GM19025 (cell line): Measurements from ENCODE around the gene S100A1.
"Not testable (repeated sequence)": the region's sequence is repeated elsewhere in the genome, so short reads cannot be mapped to it uniquely, and the experiment has no call there.

Experiments used
- ATAC-seq: cut with Tn5 transposase; IDR thresholded peaks from one replicate; pipeline ENCODE4 v1.9.1; 2021; ENCODE audit warnings: mild to moderate bottlenecking, low read depth, moderate library complexity; ENCODE audit not compliant: unreplicated experiment

S100A1 gene

DNA sequence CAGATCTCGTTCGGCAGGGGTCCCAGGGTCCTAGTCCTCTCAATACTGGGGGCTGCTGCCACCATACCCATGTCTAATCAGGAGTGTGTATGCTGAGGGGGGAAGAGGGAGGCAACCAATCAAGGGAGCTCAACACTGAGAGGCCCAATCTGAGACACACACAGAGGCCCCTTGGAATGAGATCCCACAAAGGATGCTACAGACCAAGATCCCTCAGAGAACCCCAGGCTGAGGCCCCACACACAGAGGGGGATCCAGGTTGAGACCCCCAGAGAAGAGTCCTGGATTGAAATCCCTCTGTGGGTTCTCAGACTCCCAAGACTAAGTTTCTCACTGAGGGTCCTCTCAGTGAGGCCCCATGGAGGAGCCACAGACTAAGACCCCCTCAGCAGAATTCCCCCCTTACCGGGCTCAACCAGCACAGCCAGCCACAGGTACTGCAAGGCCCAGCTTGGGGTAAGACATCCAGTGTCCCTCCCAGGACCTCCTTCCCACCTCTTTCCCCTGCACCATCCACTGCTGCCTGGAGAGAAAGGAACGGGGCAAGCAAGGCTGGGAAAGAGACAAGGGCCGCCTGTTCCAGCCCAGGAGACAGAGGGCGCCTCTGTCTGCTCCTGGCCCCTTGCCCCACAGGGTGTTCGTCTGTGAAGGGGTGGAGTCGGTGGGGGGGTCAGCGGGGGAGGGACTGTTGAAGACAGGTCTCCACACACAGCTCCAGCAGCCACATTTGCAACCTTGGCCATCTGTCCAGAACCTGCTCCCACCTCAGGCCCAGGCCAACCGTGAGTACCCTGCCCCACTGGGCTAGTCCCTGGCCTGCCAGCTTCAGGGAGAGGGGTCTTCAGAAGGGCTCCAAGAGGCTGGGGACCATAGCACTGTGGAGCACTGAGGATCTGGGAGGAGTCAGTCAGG, at the start of gene S100A1:
Gene S100A1, plus strand, starts transcription at position 720 of the 912 bp plus-strand sequence. CDS start 2,088 bp downstream, outside the sequence.
- ATAC-seq = no peak

DNA sequence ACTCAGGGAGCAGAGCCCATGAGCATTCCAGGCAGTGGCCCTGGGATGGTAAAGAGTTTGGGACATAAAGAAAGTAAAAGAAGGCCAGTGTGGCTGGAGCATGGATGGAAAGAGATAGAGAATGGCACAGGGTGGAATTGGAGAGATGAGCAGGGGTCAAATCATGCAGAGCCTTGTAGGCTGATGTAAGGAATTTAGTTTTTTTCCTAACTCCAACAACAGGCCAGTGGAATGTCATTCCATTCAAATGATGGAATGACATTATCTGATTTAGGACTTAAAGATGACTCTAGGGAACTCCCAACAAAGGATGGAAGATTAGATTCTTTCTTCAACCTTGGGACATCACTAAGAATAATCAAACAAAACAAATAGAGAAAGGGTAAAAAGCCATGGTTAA, 49.7 kb upstream of the S100A1 start:
- no peak for ATAC-seq

- no peak for ATAC-seq
Observed at GRCh38 chr1:153578936-153579335, 49.3 kb upstream of the S100A1 start.

DNA sequence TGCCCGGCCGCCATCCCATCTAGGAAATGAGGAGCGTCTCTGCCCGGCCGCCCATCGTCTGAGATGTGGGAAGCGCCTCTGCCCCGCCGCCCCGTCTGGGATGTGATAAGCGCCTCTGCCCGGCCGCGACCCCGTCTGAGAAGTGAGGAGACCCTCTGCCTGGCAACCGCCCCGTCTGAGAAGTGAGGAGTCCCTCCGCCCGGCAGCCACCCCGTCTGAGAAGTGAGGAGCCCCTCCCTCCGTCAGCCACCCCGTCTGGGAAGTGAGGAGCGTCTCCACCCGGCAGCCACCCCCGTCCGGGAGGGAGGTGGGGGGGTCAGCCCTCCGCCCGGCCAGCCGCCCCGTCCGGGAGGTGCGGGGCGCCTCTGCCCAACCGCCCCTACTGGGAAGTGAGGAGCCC, 45.4 kb upstream of the S100A1 start:
- not testable (repeated sequence) for ATAC-seq

- ATAC-seq = not testable (repeated sequence)
Observed at GRCh38 chr1:153583514-153583913, 44.7 kb upstream of the S100A1 start.

GRCh38 chr1:153583976-153584375, 44.3 kb upstream of the S100A1 start:
- ATAC-seq = no peak

DNA sequence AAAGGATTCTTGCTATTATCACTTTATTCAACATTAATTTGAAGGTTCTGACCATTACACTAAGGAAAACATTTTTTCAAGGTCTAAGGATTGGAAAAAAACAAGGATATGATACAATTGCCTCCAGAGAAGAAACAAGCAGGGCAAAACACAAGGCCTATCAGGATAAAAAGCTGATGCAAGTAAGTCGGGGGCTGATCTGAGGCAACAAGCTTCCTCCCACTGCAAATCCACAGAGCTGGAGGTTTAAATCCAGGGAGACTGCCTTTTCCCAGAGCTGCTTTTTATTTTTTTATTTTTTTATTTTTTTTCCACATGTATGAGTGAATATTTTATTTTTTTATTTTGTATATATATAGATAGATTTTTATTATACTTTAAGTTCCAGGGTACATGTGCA, 43.2 kb upstream of the S100A1 start:
- ATAC-seq = no peak

DNA sequence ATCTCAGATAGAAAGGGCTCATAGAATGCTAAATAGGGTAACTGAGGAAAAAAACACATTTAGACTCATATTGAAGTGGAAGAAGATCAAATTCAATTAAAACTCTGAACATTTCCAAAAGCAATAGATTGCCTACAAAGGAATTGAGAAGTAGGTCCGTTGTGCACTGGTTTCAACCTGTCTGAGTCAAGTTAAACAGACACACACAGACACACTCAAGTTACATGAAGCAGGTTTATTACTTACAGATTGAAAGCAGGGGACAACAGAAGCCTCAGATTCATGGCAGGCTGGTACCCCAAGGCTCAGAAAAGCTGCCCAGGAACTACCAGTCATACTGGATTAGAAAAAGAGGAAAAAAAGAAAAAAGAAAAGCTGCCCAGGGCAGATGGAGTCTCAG, 41.9 kb upstream of the S100A1 start:
- no peak for ATAC-seq

- ATAC-seq = no peak
Observed at GRCh38 chr1:153587314-153587713, 40.9 kb upstream of the S100A1 start.

- not testable (repeated sequence) for ATAC-seq
Observed at GRCh38 chr1:153588033-153588432, 40.2 kb upstream of the S100A1 start.

GRCh38 chr1:153588482-153588881, 39.8 kb upstream of the S100A1 start:
- no peak for ATAC-seq

- no peak for ATAC-seq
Observed at GRCh38 chr1:153592748-153593147, 35.5 kb upstream of the S100A1 start.

- ATAC-seq = no peak
Observed at GRCh38 chr1:153597206-153597605, 31.0 kb upstream of the S100A1 start.

DNA sequence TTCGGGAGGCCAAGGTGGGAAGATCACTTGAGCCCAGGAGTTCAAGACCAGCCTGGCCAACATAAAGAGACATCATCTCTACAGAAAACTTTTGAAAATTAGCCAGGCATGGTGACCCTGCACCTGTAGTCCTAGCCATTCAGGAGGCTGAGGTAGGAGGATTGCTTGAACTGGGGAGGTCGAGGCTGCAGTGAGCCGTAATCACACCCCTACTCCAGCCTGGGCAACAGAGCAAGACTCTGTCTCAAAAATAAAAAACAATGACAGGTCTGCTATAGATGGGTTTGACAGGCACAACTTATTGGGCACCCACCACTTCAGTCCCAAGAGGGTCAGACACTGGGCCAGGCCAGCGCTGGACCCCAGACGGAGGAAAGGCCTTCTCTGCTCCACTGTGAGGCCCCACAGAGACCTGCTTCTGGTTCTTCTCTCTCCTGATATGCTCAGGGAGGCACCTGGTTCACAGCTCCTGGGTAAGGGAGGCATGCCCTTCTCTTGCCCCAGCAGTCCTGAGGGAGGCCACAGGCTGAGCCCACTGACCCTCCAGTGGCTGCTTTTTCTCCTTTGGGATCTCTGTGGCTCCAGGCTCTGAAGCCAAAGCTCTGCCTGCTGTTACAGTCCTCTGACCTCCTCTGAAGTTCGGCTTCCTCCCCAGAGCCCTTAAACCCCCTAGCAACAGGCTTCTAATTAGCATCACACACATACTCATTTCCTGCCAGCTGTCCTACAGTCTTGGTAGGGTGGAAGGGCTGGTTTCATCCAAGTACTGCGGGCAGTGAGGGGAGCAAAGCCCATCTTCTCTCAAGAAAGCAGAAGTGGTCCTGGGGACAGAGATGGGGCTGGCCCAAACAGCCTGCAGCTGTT, 29.7 kb upstream of the S100A1 start:
- ATAC-seq = peak; percentile 99

DNA sequence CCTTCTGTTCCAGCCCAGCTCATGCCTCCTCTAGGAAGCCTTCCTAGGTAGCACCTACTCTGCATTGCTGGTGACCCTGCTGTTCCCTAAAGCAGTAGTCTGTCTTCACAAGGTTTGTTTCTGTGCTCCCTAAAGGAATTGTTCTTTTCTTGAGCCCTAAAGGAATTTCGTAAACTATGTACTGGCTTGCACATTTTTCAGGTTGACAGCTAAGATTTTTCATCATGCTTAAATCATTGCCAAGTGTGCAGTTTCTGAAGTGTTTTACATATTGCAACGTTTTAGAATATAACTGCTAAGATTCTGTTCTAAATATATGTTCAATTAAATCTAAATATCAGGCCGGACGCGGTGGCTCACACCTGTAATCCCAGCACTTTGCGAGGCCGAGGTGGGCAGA, 28.4 kb upstream of the S100A1 start:
- no peak for ATAC-seq

- no peak for ATAC-seq
Observed at GRCh38 chr1:153602749-153603148, 25.5 kb upstream of the S100A1 start.

DNA sequence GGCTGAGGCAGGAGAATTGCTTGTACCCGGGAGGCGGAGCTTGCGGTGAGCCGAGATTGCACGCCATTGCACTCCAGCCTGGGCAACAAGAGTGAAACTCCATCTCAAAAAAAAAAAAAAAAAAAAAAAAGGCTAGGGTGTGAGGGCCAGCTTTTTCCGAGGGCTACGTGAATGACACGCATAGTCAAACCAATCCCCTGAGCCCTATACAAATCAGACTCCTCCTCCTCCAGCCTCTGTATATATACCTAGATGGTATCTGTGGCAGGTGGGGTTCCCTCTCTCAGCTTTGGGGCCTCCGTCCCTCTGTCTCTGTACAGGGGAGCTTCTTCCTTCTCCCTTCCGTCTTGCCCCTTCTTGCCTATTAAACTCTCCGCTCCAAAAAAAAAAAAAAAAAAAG, 22.0 kb upstream of the S100A1 start:
- ATAC-seq = no peak

- ATAC-seq = no peak
Observed at GRCh38 chr1:153607381-153607780, 20.9 kb upstream of the S100A1 start.

- no peak for ATAC-seq
Observed at GRCh38 chr1:153608089-153608682, 20.0 kb upstream of the S100A1 start.

GRCh38 chr1:153608742-153609584, 19.3 kb upstream of the S100A1 start:
- ATAC-seq = no peak
